ENCODE measurements around the gene C2orf76. TPM values are rescaled to one million over a fixed set of nuclear protein-coding genes. Genes with fewer than 3 reads are reported as not detected.

The C2orf76 gene
- total and polyA plus RNA-seq, 2 of the 4 experiments (the other 2 are of a cell fraction), result 10.6 to 12.6 TPM

- Histone ChIP-seq H3K14ac (replicated peaks; ENCODE audit: low read depth, low read length) (no peak overlapping the region), H2BK120ac (ENCODE audit: low read depth, low read length) (no peak overlapping the region), H3K79me1 (ENCODE audit: low read depth in 1 of 2, low read length in 2 of 2) (no peaks in the 10 kb centered on the region), H3K4me3 (ENCODE audit: insufficient read depth, low read depth, low read length) (no peak overlapping the region), H3K9me1 (ENCODE audit: insufficient read depth, low read length) (no peaks in the 10 kb centered on the region), H2BK15ac (ENCODE audit: low read depth, low read length) (no peak overlapping the region), H3K27me3 (ENCODE audit: control insufficient read depth, insufficient read depth, low read length) (no peaks in the 10 kb centered on the region; the same call in 1 of the 2 replicates), H2AK5ac (ENCODE audit: low read depth, low read length) (no peak overlapping the region), H3K27ac (ENCODE audit: insufficient read depth, low read length) (no peak overlapping the region), H3K18ac (ENCODE audit: low read depth, low read length) (no peak overlapping the region), H4K20me1 (ENCODE audit: insufficient read depth, low read length) (no peaks in the 10 kb centered on the region), H3K36me3 (ENCODE audit: control insufficient read depth, insufficient read depth, low read length) (peaks cover 7% of the 10 kb centered on the region), H3K4me2 (ENCODE audit: low read depth, low read length) (no peak overlapping the region), H2BK5ac (ENCODE audit: low read depth, low read length, poor library complexity, severe bottlenecking) (no peak overlapping the region), H2AK9ac (replicated peaks; ENCODE audit: low read depth, low read length, poor library complexity) (no peak overlapping the region), H2BK20ac (ENCODE audit: low read depth, low read length) (no peak overlapping the region), H2AFZ (replicated peaks; ENCODE audit: low read length, poor library complexity) (no peak overlapping the region), H3K56ac (ENCODE audit: extremely low read depth, insufficient read depth, low read length) (no peak overlapping the region), H4K8ac (ENCODE audit: low read depth in 2 of 2, low read length in 2 of 2) (no peak overlapping the region), H3K4ac (ENCODE audit: low read depth, low read length) (no peak overlapping the region), H4K5ac (ENCODE audit: low read depth, low read length) (no peak overlapping the region), H3K9me3 (ENCODE audit: control insufficient read depth, insufficient read depth, low read length) (no peaks in the 10 kb centered on the region), H3K4me1 (ENCODE audit: control insufficient read depth, insufficient read depth, low read length) (no peaks in the 10 kb centered on the region), H3K9ac (ENCODE audit: low read depth, low read length) (no peak overlapping the region), H3K23ac (ENCODE audit: low read depth, low read length) (no peak overlapping the region), H4K91ac (ENCODE audit: insufficient read depth, low read depth, low read length) (no peak overlapping the region)
- in situ Hi-C loops (cut with MboI; ENCODE audit: low sequenced_read_pairs) (no loop called here), dilution Hi-C loops (cut with HindIII; ENCODE audit: low sequenced_read_pairs, unreplicated experiment) (no loop called here), intact Hi-C loops (cut with micrococcal nuclease) (no loop called here)
- no peak for TF ChIP-seq USF2 (IDR thresholded peaks at IDR 0.05; ENCODE audit: low read depth, low read length)
- TF ChIP-seq, protein P1, sequence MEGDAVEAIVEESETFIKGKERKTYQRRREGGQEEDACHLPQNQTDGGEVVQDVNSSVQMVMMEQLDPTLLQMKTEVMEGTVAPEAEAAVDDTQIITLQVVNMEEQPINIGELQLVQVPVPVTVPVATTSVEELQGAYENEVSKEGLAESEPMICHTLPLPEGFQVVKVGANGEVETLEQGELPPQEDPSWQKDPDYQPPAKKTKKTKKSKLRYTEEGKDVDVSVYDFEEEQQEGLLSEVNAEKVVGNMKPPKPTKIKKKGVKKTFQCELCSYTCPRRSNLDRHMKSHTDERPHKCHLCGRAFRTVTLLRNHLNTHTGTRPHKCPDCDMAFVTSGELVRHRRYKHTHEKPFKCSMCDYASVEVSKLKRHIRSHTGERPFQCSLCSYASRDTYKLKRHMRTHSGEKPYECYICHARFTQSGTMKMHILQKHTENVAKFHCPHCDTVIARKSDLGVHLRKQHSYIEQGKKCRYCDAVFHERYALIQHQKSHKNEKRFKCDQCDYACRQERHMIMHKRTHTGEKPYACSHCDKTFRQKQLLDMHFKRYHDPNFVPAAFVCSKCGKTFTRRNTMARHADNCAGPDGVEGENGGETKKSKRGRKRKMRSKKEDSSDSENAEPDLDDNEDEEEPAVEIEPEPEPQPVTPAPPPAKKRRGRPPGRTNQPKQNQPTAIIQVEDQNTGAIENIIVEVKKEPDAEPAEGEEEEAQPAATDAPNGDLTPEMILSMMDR (conservative IDR thresholded peaks at IDR 0.05; ENCODE audit: low read depth, low read length), result no peak
- no peak for TF ChIP-seq FOS (IDR thresholded peaks at IDR 0.05; ENCODE audit: low read depth, low read length)
- ChIA-PET CTCF (no interaction called here), POLR2A (ENCODE audit: unreplicated experiment) (no interaction called here)
- ATAC-seq (ENCODE audit: low read depth), result no peak
- DNase-seq, result no peak
- BruUV-seq (replicated peaks), result no TSS peak
- 30% methylated on average over 2 of the region's 5 CpGs; no CpG with 5 or more reads in 1 of the 2 experiments for WGBS, 2 experiments (ENCODE audit: extremely low coverage in 2 of 2, insufficient read length in 1 of 2)
These were observed 11.3 kb upstream of the C2orf76 start for GRCh38 chr2:119377993-119378345.
